H7 (cell line): ENCODE measurements around the gene ZNF219. TPM values are rescaled to one million over a fixed set of nuclear protein-coding genes. Genes with fewer than 3 reads are reported as not detected.
A peak's percentile ranks its signal among the peaks of the same experiment; 100 is the strongest.

Experiments
- DNase-seq: peaks from one replicate; pipeline ENCODE4 v3.0.0; 2012
- H3K27me3 ChIP-seq: 2 replicates; pipeline ENCODE4 v1.6.0; 2011; ENCODE audit warnings: mild to moderate bottlenecking, low read length; ENCODE audit not compliant: control insufficient read depth, insufficient read depth
- H3K36me3 ChIP-seq: replicated peaks from 2 replicates; pipeline ENCODE4 v1.5.1; 2011; ENCODE audit warnings: low read length; ENCODE audit not compliant: control insufficient read depth, insufficient read depth
- H3K4me3 ChIP-seq: 2 replicates; pipeline ENCODE4 v1.5.1; 2011; ENCODE audit warnings: low read depth, mild to moderate bottlenecking, control low read depth, low read length, moderate library complexity; ENCODE audit not compliant: insufficient read depth
- total RNA-seq: library from RNA; depleted of rRNA; stranded (reverse); fragments of >200 nt; shearing (Covaris generic); gene quantifications from 2 replicates; pipeline ENCODE4 v1.2.3, GENCODE V29; 2014

Gene ZNF219
- total RNA-seq, 1 experiment from 2014 or later = 71.2 TPM

DNA sequence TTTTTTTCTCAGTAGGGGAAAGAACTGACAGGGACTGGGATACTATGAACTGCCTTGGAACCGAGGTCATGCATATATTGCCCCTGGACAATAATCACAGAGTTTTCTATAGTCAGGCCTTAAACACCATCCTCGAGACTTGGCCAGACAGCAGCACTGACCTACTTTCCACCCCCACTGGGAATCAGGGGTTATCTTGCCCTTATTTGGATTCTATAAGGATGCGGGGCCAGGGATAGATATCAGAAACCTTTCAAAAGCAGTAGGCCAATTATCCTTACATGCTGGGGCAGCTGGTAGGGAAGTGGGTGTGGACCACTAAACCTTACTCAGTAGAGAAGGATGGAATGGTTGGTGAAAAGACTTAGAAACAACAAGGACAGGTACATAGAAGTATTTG is 2.0 kb downstream of the ZNF219 start:
- Histone ChIP-seq H3K4me3 (no peak overlapping the region), H3K27me3 (no peaks in the 10 kb centered on the region), H3K36me3 (peaks cover 4% of the 10 kb centered on the region)
- no peak for DNase-seq

DNA sequence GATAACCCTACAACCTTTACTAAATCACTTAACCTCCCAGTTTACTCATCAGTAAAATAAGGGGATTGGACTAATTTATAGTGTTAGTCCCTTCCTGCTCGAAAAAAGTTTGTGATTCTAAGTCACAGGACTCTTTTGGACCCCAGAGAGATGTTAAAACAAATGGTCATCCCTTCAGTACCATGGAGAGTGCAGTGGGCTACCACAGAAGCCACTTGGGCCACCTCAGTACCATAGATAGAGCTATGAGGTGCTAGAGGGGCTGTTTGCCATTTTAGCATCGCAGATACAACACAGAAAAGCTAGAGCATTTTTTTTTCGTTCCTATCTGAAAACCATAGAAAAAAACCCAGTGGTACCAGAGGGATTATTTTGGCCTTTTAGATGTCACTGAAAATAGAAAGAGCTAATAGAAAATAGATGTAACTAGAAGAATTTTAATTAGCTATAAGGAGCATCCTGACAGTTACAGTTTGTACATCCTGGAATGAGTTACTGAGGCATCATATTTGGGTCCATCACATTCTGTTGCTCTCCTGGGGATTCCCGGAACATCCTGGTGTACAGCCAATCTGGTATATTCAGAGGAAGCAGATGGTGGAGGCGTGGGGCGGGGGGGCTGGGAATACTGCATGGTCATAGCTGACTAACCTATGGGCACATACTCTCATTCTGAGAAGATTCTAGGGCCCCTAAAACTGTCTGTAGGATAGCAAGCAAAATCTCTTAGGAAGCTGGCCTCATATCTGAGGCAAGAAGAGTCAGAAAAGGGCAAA is 2.8 kb downstream of the ZNF219 start:
- Histone ChIP-seq H3K36me3 (peaks cover 7% of the 10 kb centered on the region), H3K27me3 (no peaks in the 10 kb centered on the region), H3K4me3 (no peak overlapping the region)
- DNase-seq = peak; percentile 50

DNA sequence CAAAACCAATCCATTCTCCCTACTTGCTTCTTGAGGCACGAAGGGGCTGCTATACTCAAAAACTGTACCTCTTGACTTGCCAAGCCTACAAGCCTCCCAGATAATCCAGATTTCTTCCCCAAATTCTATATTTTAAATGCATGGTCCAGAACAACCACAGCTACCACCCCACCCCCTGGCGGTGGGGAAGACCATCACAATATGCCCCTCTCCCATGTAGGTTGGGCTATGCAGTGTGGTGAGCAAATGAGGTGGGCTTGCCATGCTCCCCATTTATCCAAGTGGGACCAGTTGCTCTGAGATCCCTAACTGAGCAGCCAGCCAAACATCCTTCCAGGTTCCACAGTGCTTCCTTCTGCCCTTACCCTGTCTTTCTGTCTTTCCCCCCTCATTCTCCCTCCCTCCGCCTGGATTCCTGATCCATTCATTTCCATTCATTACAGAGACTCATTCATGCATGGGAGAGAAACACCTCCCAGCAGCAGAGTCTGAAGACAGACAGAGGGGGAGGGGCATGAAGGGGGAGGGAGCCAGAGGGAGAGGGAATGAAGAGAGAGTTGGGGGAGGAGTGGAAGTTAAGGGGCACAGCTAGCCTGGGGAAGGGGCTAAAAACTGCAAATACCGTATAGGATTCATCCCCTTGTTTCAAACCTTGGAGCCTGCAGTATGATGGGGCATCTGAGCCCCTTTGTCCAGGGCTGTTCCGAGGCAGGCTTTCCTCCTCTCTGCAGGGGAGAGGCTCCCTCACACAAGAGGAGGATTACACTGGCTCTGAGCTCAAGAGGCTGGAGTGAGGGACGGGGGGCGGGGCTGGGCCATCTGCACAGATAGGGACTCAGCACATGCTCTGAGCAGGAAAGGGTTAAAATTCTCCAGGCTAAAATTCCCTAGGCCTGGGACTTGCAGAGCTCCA is 4.4 kb downstream of the ZNF219 start:
- peaks cover 12% of the 10 kb centered on the region for H3K36me3 ChIP-seq
- DNase-seq = peak; percentile 87
- peak overlapping the region; percentile 44 for H3K4me3 ChIP-seq
- H3K27me3 ChIP-seq = no peaks in the 10 kb centered on the region

DNA sequence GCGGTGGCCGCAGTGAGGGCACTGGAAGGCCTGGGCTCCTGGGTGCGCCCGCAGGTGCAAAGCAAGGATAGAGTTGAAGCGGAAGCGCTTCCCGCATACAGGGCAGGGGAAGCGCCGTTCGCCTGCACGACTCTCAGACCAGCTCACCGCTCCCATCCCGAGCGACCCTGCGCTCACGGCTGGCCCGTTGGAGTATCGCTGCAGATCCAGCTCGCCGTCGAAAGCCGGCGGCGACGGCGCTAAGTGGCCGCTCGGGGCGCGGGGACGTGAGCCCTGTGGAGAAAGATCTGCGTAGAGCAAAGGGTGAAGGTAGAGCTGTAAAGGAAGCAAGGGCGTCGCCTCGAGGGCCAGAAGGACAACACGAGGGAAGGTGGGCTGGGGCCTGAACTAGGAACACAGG is 5.4 kb downstream of the ZNF219 start:
- peak; percentile 61 for DNase-seq
- H3K4me3 ChIP-seq = no peak overlapping the region
- H3K36me3 ChIP-seq = peaks cover 16% of the 10 kb centered on the region
- H3K27me3 ChIP-seq = no peaks in the 10 kb centered on the region

DNA sequence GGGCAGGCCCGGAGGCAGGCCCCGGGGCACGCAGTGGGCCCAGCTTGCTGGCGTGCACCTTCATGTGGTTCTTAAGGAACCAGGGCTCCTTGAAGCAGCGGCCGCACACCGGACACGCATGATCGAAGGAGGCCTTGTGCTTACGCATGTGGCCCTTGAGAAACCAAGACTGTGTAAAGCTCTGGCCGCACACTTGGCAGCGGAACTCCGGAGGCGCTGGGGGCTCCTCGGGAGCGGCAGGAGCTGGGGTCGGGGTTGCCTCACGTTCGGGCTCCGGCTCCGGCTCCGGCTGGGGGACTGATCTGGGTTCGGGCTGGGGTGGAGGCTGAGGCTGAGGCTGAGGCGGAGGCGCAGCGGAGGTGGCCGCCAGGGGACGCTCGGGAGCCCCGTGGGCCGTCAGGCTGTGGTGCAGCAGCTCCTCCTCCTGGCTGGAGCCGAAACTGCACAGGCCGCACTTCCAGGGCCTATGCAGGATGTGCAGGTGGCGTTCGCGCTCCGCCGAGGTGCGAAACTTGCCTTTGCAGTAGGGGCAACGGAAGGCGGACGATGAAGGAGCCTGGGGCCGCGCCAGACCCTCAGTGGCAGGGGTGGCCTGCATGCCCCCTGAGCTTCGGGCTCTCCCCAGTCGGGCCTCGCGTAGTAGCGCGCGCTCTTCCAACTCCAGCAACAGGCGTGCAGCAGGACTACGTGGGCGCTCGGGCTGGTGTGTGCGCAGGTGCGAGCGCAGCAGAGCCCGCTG is 6.0 kb downstream of the ZNF219 start:
- H3K36me3 ChIP-seq = peaks cover 16% of the 10 kb centered on the region
- no peak overlapping the region for H3K4me3 ChIP-seq
- no peaks in the 10 kb centered on the region for H3K27me3 ChIP-seq
- DNase-seq = peak; percentile 96

DNA sequence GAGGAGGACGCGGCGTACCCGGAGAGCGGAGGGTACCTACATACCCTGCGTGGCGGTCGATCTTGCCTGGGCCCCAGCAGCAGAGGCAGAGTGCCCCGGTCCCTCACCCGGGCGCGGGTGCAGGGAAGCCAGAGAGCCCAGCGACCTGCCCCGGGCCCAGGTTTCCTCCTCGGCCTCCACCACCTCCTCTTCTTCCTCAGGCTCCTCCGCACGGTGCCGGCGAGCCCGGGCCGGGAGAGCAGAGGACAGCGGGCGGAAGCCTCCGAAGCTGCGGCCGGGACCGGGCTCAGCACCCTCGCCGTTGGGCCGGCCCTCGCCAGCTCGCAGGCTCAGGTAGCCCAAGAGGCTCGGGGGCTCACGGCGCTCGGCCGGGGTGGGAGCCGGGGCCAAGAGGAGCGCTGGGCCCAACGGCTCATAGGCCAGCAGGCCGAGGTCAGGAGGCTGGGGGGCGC is 6.6 kb downstream of the ZNF219 start:
- Histone ChIP-seq H3K36me3 (peaks cover 17% of the 10 kb centered on the region), H3K27me3 (no peaks in the 10 kb centered on the region), H3K4me3 (no peak overlapping the region)
- DNase-seq = peak; percentile 66

DNA sequence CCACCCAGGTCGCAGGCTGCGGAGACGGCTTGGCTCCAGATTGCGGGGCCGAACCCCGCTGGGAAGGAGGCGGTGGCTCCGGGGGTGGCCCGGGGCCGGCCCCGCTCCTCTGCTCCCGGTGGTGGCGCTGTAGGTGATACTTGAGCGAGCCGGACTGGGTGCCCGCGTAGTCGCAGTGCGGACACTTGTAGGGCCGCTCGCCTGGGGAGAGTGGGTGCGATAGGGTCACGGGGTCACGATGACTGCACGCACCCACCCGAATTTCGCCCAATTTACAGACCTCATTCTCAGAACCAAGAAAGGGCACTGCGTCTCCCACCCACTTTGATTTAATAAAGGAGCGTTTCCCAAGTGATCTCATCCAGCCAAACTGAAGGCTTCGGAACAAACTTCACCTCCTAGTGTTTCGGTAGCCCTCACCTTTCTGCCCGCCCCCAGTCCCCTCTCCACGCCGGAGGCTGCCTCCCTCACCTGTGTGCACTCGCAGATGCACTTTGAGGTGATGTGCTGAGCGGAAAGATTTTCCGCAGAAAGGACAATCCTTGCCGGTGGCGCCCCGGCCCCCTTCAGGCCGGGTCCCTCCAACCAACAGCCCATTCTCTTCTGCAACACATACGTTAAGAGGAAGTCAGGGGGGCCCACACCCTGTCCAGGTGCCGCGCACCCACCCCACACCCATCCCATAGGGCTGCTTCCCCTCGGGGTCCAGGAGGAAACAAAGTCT is 7.4 kb downstream of the ZNF219 start:
- Histone ChIP-seq H3K4me3 (no peak overlapping the region), H3K27me3 (no peaks in the 10 kb centered on the region), H3K36me3 (peaks cover 21% of the 10 kb centered on the region)
- DNase-seq = peak; percentile 78

DNA sequence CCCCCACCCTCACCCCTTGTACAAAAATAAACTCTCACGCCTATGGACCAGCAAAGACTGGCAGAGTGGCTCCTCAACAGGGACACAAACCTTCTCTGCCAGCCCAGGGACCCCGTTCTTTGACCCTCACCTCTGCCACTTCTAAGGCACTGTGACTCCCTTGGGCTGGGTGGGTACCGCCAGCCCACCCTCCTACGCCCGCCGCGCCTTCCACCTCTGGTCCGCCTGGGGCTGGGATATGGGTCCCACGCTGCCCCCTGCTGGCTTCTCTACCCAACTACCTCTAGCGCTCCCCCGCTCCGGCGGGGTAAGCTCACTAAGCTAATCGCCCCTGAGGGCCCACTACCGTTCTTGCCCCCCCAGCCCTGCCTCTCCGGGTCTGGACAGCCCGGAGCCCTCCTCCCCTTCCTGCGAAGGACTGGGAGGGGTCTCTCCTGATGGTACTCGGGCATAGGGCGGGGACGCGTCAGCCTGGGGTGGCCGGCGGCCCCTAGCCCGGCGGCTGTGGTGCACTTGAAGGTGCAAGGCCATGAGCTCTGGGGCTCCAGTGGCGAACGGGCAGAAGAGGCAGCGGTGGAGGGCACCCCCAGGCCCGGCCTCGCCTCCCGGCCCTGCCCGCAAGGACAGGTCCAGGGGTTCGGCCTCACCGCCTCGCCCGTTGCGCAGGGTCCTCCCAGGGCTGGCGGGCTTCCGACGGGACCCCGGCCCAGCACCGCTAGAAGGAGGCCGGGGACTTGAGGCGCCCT is 8.1 kb downstream of the ZNF219 start:
- peaks cover 27% of the 10 kb centered on the region for H3K36me3 ChIP-seq
- H3K27me3 ChIP-seq = no peaks in the 10 kb centered on the region
- DNase-seq = peak; percentile 96
- H3K4me3 ChIP-seq = no peak overlapping the region

DNA sequence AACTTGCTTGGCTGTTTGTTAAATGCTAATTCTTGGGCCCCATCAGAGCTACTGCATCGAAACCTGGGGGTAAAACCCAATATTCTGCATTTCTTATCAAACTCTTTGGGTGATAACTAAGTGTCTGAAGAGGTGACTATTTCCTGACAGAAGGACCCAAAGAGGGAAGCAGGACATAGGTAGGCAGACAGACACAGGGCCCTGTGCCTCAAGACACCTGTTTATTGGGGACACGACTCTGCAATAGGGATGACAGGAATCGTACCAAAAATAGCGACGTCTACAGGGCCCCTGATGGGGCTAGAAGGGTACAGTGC is 8.6 kb downstream of the ZNF219 start:
- Histone ChIP-seq H3K4me3 (no peak overlapping the region), H3K36me3 (peaks cover 32% of the 10 kb centered on the region), H3K27me3 (no peaks in the 10 kb centered on the region)
- DNase-seq = no peak

DNA sequence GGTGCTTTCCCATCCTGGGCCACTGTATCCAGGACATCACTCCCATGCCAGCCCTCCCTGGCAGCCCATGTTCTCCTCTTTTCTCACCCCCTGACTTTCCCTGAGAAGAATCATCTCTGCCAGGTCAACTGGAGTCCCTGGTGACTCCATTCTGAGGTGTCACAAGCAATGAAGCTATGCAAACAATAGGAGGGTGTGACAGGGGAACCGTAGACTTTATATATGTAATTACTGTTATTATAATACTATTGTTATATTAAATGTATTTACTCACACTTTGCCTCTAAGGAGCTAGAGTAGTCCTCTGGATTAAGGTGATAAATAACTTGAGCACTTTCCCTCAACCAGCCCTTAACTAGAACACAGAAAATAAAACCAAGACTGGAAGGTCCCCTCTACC is 9.2 kb downstream of the ZNF219 start:
- peaks cover 34% of the 10 kb centered on the region for H3K36me3 ChIP-seq
- no peak overlapping the region for H3K4me3 ChIP-seq
- DNase-seq = no peak
- no peaks in the 10 kb centered on the region for H3K27me3 ChIP-seq

DNA sequence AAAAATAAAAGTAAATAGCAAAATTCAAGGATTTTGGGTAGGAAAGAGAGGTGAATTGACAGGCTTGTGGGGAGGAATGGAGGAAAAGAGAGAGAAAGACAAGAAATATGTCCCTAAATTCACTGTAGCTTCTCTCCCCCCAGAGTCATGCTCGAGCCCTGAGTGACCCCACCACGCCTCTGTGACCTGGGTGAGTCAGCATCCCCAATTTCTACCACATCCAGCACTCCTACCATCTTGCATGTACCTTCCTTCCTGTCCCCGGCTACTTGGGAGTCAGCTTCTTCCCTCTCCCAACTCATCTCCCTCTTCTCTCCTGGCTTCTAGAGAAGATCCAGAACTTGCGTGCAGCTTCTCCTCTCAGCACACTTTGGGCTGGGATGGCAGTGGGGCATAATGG is 9.8 kb downstream of the ZNF219 start:
- DNase-seq = no peak
- no peak overlapping the region for H3K4me3 ChIP-seq
- peaks cover 38% of the 10 kb centered on the region for H3K36me3 ChIP-seq
- no peaks in the 10 kb centered on the region for H3K27me3 ChIP-seq

DNA sequence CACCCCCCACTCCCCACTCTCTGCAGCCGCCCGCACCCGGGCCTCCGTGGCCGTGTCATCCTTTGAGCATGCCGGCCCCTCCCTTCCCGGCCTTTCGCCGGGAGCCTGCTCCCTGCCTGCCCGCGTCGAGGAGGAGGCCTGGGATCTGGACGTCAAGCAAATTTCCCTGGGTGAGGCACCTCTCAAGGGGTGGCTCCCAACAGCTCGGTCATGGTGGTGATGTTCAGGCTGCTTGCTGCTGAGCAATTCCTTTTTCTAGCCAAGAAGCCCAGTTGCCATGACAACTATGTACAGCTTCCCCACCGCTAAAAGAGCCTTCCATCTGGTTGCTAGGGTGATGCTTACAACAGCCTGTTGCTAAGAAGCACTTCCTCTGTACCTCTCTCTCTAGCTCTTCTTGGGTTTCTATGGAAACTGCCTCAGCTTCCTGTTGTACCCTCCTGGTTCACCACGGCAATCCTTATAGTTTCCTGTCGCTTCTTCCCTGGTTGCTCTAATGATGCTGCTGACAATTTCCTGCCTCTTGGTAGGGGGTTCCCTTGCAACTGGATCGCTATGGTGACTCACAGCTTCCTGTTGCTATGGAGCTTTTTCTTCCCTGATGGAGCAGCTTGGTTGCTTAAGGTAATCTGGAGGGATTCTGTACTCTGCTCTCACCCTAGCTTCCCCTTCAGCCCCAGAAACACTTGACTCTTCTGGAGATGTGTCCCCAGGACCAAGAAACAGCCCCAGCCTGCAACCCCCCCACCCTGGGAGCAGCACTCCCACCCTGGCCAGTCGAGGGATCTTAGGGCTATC is 11.0 kb downstream of the ZNF219 start:
- H3K36me3 ChIP-seq = peaks cover 43% of the 10 kb centered on the region

DNA sequence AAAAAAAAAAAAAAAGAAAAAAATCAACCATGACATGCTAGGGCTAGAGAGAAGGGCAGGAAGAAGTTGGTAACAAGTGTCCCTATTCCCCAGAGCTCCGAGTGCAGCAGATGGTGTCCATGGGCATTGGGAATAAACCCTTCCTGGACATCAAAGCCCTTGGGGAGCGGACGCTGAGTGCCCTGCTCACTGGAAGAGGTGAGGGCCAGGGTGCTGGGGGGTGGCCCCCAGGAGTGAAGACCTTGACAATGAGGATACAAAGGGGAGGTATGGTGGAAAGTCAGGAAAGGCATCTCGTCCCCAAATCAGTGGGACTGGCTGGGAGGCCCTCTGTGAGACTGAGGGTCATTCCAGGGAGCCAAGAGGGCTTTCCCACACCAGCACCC is 11.6 kb downstream of the ZNF219 start:
- H3K36me3 ChIP-seq = peaks cover 46% of the 10 kb centered on the region
- no peak overlapping the region for H3K4me3 ChIP-seq
- no peaks in the 10 kb centered on the region for H3K27me3 ChIP-seq
- DNase-seq = no peak

More for the DNA sequence above, 11.0 kb downstream of the ZNF219 start:
- Histone ChIP-seq H3K27me3 (no peaks in the 10 kb centered on the region), H3K4me3 (no peak overlapping the region)
- peak; percentile 89 for DNase-seq
